ENCODE results near the gene CTNNA2. TPM values are rescaled to one million over a fixed set of nuclear protein-coding genes. Genes with fewer than 3 reads are reported as not detected.

The CTNNA2 gene
- total and polyA plus RNA-seq, 2 of the 8 experiments (the other 6 are each of a cell fraction or from before 2014, with no cell fraction given): 3.9 to 9.0 TPM

DNA sequence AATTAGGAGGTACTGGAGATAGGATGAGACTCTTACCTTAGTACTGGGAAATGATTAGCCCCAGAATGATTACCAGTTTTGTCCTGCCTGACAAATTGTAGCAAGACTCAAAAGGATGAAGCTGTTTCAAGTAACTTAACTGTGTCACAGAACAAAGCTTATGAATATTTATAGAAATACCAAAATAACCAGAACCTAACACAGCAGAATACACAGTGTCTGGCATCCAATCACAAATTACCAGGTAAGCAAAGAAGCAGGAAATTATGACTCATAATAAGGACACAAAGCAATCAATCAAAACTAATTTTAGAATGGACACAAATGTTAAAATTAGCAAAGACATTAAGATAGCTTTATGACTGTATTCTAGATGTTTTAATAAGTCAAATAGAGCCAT is 91.9 kb downstream of the CTNNA2 start (continued):
- TF ChIP-seq, protein P1, sequence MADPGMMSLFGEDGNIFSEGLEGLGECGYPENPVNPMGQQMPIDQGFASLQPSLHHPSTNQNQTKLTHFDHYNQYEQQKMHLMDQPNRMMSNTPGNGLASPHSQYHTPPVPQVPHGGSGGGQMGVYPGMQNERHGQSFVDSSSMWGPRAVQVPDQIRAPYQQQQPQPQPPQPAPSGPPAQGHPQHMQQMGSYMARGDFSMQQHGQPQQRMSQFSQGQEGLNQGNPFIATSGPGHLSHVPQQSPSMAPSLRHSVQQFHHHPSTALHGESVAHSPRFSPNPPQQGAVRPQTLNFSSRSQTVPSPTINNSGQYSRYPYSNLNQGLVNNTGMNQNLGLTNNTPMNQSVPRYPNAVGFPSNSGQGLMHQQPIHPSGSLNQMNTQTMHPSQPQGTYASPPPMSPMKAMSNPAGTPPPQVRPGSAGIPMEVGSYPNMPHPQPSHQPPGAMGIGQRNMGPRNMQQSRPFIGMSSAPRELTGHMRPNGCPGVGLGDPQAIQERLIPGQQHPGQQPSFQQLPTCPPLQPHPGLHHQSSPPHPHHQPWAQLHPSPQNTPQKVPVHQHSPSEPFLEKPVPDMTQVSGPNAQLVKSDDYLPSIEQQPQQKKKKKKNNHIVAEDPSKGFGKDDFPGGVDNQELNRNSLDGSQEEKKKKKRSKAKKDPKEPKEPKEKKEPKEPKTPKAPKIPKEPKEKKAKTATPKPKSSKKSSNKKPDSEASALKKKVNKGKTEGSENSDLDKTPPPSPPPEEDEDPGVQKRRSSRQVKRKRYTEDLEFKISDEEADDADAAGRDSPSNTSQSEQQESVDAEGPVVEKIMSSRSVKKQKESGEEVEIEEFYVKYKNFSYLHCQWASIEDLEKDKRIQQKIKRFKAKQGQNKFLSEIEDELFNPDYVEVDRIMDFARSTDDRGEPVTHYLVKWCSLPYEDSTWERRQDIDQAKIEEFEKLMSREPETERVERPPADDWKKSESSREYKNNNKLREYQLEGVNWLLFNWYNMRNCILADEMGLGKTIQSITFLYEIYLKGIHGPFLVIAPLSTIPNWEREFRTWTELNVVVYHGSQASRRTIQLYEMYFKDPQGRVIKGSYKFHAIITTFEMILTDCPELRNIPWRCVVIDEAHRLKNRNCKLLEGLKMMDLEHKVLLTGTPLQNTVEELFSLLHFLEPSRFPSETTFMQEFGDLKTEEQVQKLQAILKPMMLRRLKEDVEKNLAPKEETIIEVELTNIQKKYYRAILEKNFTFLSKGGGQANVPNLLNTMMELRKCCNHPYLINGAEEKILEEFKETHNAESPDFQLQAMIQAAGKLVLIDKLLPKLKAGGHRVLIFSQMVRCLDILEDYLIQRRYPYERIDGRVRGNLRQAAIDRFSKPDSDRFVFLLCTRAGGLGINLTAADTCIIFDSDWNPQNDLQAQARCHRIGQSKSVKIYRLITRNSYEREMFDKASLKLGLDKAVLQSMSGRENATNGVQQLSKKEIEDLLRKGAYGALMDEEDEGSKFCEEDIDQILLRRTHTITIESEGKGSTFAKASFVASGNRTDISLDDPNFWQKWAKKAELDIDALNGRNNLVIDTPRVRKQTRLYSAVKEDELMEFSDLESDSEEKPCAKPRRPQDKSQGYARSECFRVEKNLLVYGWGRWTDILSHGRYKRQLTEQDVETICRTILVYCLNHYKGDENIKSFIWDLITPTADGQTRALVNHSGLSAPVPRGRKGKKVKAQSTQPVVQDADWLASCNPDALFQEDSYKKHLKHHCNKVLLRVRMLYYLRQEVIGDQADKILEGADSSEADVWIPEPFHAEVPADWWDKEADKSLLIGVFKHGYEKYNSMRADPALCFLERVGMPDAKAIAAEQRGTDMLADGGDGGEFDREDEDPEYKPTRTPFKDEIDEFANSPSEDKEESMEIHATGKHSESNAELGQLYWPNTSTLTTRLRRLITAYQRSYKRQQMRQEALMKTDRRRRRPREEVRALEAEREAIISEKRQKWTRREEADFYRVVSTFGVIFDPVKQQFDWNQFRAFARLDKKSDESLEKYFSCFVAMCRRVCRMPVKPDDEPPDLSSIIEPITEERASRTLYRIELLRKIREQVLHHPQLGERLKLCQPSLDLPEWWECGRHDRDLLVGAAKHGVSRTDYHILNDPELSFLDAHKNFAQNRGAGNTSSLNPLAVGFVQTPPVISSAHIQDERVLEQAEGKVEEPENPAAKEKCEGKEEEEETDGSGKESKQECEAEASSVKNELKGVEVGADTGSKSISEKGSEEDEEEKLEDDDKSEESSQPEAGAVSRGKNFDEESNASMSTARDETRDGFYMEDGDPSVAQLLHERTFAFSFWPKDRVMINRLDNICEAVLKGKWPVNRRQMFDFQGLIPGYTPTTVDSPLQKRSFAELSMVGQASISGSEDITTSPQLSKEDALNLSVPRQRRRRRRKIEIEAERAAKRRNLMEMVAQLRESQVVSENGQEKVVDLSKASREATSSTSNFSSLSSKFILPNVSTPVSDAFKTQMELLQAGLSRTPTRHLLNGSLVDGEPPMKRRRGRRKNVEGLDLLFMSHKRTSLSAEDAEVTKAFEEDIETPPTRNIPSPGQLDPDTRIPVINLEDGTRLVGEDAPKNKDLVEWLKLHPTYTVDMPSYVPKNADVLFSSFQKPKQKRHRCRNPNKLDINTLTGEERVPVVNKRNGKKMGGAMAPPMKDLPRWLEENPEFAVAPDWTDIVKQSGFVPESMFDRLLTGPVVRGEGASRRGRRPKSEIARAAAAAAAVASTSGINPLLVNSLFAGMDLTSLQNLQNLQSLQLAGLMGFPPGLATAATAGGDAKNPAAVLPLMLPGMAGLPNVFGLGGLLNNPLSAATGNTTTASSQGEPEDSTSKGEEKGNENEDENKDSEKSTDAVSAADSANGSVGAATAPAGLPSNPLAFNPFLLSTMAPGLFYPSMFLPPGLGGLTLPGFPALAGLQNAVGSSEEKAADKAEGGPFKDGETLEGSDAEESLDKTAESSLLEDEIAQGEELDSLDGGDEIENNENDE (IDR thresholded peaks at IDR 0.05; ENCODE audit: insufficient replicate concordance, low read length): no peak
- TF ChIP-seq SP4 (IDR thresholded peaks at IDR 0.05; ENCODE audit: low read length) (no peak), NRF1 (IDR thresholded peaks at IDR 0.05; ENCODE audit: low read depth, low read length) (no peak), BRCA1 (IDR thresholded peaks at IDR 0.05; ENCODE audit: low read depth, low read length) (no peak)

All from H1 (cell line).